ENCODE results near the gene ATXN7L1. TPM values are rescaled to one million over a fixed set of nuclear protein-coding genes. Genes with fewer than 3 reads are reported as not detected.
"Not testable (repeated sequence)": the region's sequence is repeated elsewhere in the genome, so short reads cannot be mapped to it uniquely, and the experiment has no call there.

ATXN7L1 gene
- total RNA-seq, 1 experiment from 2014 or later: 4.0 TPM

GRCh38 chr7:105802604-105803428, 73.6 kb downstream of the ATXN7L1 start:
- DNase-seq (ENCODE audit: low read depth): no peak

GRCh38 chr7:105800849-105801534, 75.4 kb downstream of the ATXN7L1 start:
- no peak for DNase-seq (ENCODE audit: low read depth)

- DNase-seq (ENCODE audit: low read depth): peak; percentile 27
These were observed 76.0 kb downstream of the ATXN7L1 start for GRCh38 chr7:105800442-105800841.

GRCh38 chr7:105799677-105800076, 76.7 kb downstream of the ATXN7L1 start:
- no peak for DNase-seq (ENCODE audit: low read depth)

- no peak for DNase-seq (ENCODE audit: low read depth)
These were observed 77.4 kb downstream of the ATXN7L1 start for GRCh38 chr7:105799006-105799405.

GRCh38 chr7:105797652-105798051, 78.7 kb downstream of the ATXN7L1 start:
- DNase-seq (ENCODE audit: low read depth): no peak

- DNase-seq (ENCODE audit: low read depth): no peak
These were observed 80.0 kb downstream of the ATXN7L1 start for GRCh38 chr7:105796365-105796764.

- DNase-seq (ENCODE audit: low read depth): no peak
These were observed 81.4 kb downstream of the ATXN7L1 start for GRCh38 chr7:105794741-105795729.

- no peak for DNase-seq (ENCODE audit: low read depth)
These were observed 83.7 kb downstream of the ATXN7L1 start for GRCh38 chr7:105792488-105793370.

GRCh38 chr7:105791926-105792325, 84.5 kb downstream of the ATXN7L1 start:
- DNase-seq (ENCODE audit: low read depth): no peak

- no peak for DNase-seq (ENCODE audit: low read depth)
These were observed 85.4 kb downstream of the ATXN7L1 start for GRCh38 chr7:105790996-105791395.

- not testable (repeated sequence) for DNase-seq (ENCODE audit: low read depth)
These were observed 85.9 kb downstream of the ATXN7L1 start for GRCh38 chr7:105790452-105790851.

- DNase-seq (ENCODE audit: low read depth): no peak
These were observed 87.5 kb downstream of the ATXN7L1 start for GRCh38 chr7:105788816-105789349.

- DNase-seq (ENCODE audit: low read depth): no peak
These were observed 88.0 kb downstream of the ATXN7L1 start for GRCh38 chr7:105788356-105788755.

GRCh38 chr7:105787793-105788192, 88.6 kb downstream of the ATXN7L1 start:
- DNase-seq (ENCODE audit: low read depth): no peak

GRCh38 chr7:105786520-105787470, 89.6 kb downstream of the ATXN7L1 start:
- DNase-seq (ENCODE audit: low read depth): peak; percentile 79

GRCh38 chr7:105782391-105783042, 93.9 kb downstream of the ATXN7L1 start:
- DNase-seq (ENCODE audit: low read depth): peak; percentile 87

- DNase-seq (ENCODE audit: low read depth): no peak
These were observed 96.3 kb downstream of the ATXN7L1 start for GRCh38 chr7:105779856-105780780.
